ENCODE measurements around the gene CYB561.

Gene CYB561

DNA sequence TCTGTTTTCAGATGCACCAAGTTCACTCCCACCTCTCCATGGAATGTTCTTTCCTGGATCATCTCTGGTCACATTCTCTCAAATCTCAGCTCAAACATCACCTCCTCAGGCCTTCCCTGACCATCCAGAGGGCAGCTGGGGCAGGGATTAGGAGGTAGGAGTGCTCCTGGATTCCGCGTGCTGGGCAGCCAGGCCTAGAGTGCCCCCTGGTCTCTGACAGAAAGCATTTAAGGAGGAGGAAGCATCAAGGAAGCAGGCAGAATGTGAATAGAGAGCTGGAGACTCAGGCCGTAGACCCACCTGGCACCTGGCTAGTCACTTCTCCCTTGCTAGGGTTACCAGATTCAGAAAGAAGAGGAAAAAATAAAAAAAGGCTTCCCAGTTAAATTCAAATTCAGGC lies 2.5 kb upstream of the CYB561 start:
- peak; percentile 22 for DNase-seq (ENCODE audit: low read depth)

DNA sequence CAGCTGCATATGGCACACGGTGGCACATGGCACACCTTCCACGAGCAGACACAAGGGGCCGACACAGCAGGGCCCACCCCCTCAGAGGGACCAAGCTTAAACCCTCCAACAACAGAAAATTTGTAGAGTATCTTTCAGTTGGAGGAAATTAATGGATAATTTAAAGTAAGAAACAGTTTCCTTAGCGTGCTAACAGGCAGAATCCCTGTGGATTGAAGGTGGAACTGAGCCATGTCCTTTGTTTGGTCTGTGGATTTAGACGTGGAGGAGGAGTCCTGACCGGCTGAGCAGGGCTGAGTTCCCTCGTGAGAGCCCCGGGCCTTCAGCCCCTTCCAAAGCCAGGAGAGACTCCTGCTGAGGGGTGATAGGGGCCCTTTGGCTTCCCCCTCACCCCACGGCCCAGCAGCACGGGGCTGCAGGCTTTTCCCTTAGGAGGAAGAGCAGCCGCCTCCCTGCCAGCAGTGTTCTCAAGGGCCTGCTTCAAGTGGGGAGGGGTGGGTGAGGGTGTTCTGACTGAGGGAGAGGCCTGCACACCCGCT lies 1.4 kb upstream of the CYB561 start:
- DNase-seq (ENCODE audit: low read depth), result no peak

- peak; percentile 41 for DNase-seq (ENCODE audit: low read depth)
Observed at GRCh38 chr17:63446753-63447470, 806 bp upstream of the CYB561 start.

DNA sequence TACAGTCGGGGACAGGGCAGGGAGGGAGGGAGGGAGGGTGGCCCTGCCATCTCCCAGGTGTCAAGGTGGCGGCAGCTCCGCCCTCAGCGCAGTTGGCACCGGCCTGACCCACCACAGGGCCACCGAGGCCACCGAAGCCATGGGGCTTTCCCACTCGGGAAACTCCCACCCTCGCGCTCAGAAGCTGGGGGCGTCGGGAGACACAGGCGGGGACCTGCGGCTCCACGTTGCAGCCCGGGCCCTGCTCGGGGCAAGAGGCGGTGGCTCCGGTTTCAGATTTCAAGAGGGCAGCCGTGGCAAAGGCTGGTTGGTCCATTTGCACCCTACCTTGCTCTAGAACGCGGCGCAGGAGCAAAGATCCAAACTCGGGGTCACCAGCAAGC lies 544 bp downstream of the CYB561 start:
- peak; percentile 20 for DNase-seq (ENCODE audit: low read depth)

- no peak for DNase-seq (ENCODE audit: low read depth)
Observed at GRCh38 chr17:63445065-63445464, 1.0 kb downstream of the CYB561 start.

DNA sequence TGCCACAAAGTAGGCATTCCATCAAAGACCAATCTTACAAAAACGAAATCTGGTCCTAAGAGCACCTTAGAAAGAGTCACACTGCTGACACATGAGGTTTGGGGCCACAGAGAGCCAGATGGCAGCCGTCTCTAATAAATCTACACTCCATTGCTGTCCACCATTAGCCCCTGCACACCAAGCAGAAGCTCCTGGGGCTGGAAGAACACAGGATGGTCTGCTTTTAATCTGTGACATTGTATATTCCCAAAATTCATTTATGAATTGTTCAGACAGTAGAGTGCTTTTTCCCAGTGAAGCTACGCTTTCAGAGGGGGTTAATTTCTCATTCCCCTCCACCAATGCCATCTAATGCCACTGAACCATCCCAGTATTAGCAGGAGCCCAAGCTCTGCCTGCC lies 1.6 kb downstream of the CYB561 start:
- no peak for DNase-seq (ENCODE audit: low read depth)

DNA sequence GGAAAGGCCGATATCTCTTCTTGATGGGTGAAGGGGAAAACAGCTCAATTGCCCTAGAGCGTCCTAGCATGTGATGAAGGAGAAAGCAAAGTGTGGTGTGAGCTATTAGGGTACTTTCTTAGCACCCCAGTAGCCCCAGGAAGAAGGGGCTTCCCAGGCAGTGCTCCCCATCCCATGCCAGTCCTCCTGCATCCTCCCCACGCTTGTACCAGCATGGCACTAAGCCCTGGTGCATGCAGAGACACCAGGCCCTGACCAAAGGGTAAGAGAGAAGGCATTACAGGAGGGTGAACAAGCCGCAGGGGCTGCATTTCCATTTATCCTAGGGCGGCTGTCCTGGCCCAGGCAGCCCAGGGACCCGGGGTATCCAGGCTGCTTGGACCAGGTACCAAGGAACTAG lies 3.1 kb downstream of the CYB561 start:
- DNase-seq (ENCODE audit: low read depth), result no peak

GRCh38 chr17:63442549-63443035 lies 3.5 kb downstream of the CYB561 start:
- no peak for DNase-seq (ENCODE audit: low read depth)

DNA sequence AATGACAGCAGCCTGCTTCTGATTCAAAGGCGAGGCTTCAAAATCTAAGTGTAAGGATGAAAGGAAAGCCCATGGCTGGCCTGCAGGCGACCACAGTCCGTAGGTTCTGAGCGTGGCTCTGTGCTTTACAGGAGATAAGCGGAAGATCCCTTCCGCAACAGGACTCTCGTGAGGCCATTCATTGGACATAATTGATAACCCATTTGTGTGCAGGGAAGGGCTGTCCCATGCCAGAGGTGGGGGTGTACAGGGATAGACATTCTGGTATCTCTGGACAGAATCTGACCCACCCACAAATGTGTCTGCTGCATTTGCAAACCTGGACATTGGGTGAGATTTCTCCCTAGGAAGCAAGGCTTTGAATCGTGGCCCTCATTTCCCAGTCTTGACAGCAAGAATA lies 4.0 kb downstream of the CYB561 start:
- DNase-seq (ENCODE audit: low read depth), result no peak

DNA sequence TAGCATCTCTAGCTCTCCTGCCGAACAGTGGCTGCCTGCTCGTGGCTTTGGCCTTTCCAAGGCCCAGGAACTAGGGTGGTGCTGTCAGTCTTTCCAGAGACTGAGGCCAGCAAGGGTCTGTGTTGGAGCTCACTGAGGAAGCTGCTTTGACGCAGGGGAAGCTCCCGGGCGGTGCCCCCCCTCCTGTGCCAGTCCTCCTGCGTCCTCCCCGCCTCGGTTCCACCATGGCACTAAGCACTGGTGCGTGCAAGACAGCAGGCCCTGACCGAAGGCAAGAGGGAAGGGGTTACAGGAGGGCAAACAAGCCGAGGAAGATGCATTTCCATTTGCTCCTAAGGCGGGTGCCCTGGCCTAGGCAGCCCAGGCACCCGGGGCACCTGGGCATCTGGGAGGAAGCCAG lies 4.5 kb downstream of the CYB561 start:
- DNase-seq (ENCODE audit: low read depth), result no peak

DNA sequence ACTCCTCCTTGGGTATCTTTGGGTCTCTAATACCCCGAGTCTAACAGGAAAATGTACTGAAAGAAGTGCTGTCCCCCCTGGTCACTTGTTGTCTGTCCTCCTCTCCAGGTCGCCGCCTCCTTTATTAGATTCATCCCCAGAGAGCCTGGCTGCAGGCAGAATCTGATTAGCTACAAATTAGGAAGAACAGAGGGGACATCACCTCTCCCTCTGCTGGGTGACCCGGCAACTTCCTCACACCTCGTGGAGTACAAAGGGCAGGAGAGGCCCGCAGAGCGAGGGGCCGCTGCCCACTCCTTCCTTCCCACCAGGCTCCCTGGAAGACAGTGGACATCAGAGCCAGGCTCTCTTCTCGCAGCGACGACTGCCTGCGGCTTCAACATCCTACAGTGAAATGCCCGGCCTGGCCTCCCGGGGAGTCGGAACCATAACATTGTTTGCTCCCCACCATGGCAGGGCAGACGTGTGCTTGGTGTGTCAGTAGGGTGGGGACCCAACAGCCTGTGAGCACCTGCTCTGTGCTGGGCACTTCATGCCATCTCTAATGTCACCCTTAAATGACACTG lies 5.3 kb downstream of the CYB561 start:
- DNase-seq (ENCODE audit: low read depth), result no peak

DNA sequence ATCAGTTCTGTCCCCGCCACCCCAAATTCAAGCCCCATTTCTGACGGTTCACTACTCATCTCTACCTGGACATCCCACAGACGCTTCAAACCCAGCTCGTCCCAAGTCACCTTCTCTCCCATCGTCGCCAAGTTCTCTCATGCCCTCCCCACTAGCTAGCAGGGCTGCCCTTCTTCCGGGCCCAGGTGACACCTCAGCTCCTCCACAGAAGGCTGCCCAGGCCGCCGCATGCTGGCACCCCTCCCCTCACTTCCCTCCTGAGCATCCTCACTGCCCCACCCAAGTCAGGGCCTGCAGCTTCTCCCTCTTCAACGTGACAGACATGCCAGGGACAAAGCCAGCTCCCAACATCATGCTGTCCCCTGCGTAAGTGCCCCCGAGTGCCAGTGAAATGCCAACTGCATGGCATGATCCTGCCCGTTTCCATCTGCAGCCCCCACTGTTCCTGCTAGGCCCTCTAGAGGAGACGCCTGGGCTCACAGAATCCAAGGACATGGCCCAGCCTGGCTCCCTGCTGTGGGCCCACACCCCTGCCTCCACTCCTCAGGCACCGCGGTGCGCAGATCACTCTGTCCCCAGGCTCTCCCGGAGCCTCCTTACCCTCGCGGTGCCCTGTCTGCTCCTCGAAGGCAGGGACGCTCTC lies 5.9 kb downstream of the CYB561 start:
- DNase-seq (ENCODE audit: low read depth), result no peak

DNA sequence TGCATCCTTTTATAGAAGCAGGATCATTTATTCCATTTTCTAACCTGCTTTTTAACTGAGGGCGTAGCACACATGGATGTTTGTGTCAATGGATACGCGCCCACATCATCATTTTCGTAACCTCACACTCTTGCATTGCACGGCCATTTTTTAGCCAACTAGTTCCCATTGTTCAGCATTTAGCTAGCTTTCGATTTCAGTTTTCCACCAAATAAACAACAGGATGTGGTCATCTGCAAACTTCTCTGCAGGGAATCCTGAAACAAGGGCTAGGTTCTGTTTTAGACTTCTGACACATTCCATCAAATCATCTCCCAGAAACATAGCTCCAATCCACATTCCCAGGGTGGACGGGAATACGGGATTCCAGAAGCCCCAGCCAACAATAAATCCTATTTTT lies 6.4 kb downstream of the CYB561 start:
- DNase-seq (ENCODE audit: low read depth), result peak; percentile 32

DNA sequence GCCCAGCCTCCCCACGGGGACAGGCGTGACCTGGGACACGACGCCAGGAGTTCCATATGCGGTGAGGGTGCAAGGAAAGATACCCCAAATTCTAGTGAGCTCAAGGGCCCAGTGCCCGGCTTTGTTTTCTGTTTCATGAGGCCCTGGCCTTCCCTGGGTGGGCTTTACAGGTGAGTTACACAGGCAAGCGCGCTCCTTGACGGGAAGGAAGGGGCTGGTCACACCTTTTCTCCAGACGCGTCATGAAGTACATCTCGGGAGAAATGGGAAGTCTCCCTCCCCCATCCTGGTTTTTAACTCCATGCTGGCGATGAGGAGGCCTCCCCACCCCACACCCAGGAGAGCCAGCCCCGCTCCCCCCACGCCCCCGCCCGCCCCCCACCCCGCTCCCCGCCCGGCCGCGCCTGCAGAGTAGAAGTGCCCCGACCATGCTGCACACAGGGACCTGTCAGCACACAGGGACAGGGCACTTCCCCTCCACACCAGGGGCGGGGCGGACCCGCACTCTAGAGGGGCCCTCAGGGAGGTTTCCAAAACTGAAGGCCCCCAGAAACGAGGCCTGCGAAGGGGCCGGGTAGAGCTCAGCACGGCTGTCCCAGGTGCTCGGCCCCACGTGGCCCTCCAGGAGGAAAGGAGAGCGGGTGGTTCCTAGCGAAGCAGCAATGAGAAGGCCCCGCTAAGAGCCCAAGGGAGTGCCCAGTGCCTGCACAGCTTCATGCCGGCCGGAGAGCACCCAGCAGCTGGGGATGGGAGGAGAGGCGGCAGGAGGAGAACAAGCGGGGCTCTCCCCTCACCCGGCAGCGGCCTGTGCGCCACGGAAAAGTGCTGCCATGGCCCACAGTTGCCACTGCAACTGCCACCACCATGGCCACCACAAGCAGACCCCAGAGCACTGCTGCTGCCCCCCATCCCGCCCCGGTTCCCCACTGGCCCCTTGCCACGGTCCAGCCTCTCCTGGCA lies 7.7 kb downstream of the CYB561 start:
- no peak for DNase-seq (ENCODE audit: low read depth)

GRCh38 chr17:63437287-63438091 lies 8.6 kb downstream of the CYB561 start:
- DNase-seq (ENCODE audit: low read depth), result no peak

DNA sequence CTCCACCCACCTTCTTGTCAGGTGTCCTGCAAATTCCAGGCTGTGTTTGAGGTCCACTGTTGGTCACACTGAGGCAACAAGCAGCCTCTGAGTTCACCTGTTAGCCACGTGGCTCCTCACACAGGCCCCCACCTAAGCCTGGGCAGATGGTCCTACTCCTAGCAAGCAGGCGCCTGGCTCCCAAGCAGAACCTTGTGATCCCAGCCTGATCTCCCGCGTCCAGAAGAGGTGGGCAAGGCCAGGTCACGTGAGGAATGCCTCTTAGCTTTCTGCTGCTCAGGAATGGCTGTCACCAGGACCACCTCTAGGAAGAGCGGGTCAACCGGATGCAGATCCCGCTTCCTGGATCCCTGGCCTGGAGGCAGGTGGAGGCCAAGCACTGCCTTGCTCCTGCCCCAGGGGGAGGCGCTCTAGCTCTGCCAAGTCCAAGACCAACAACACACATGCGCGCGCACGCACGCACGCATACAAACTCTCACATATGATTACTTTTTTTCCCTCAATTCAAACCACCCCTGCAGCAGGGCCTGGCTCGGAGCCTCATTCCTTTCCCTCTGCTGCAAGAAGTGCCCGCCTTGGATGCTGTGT lies 9.5 kb downstream of the CYB561 start:
- peak; percentile 58 for DNase-seq (ENCODE audit: low read depth)

- no peak for DNase-seq (ENCODE audit: low read depth)
Observed at GRCh38 chr17:63435681-63436522, 10.2 kb downstream of the CYB561 start.

- no peak for DNase-seq (ENCODE audit: low read depth)
Observed at GRCh38 chr17:63434951-63435571, 11.0 kb downstream of the CYB561 start.
